Lower leg skin (tissue), 3 donors: Measurements from ENCODE around the gene PRRG3.

Experiments
- CTCF ChIP-seq, 3 donors: fragments of 450-650 bp; IDR thresholded peaks; one replicate each; pipeline ENCODE4 v1.5.1; 2016; ENCODE audit warnings: antibody characterized with exemption in 3 of 3, mild to moderate bottlenecking in 3 of 3, moderate library complexity in 2 of 3
- POLR2A ChIP-seq, 2 donors: fragments of 450-650 bp; IDR thresholded peaks; one replicate each; pipeline ENCODE4 v1.6.1; 2016 to 2017; ENCODE audit warnings: antibody characterized with exemption in 2 of 2, mild to moderate bottlenecking in 1 of 2, moderate library complexity in 1 of 2

DNA sequence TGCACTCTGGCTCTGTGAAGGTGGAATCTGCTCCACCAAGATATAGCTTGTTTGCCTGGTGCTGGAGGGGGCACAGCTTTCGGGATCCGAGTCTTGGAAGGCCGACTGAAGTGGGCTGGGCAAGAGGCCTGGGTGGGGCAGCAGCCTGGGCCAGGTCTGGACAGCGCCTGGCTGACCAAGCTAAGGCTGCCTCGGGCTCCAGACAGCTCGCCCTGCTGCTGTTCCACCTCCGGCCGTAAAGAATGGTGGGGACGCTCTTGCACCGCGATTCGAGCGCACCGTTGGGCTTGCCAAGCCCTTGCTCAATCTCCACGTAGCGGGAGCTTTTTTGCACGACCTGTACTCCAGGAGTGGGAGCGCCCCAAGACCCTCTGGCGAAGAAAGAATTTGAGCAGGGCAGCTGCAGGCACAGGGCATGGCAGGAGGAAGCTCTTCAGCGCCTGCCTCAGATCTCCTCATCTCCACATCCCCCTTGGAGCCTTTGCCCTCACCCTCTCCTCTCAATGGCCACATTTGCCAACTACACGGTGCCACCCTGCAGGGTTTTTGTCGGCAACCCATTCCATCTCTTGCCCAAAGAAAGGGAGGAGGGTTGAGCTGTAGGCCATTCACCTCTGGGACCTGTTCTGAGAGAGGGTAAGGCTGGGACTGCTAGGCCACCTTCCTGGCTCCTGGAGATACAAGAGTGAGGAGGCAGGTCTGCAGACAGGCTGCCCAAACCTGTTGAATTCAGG lies 58.2 kb downstream of the PRRG3 start:
- TF ChIP-seq CTCF (IDR thresholded peaks at IDR 0.05) = peak in 1 of 3 donors; percentile 49
- TF ChIP-seq POLR2A (IDR thresholded peaks at IDR 0.05) = no peak
